ENCODE results near the gene MRPL20. TPM values are rescaled to one million over a fixed set of nuclear protein-coding genes. Genes with fewer than 3 reads are reported as not detected.

The MRPL20 gene
- polyA plus RNA-seq, 1 donor (not counting 4 experiments of a cell fraction or from before 2014, with no cell fraction given): 133 TPM

DNA sequence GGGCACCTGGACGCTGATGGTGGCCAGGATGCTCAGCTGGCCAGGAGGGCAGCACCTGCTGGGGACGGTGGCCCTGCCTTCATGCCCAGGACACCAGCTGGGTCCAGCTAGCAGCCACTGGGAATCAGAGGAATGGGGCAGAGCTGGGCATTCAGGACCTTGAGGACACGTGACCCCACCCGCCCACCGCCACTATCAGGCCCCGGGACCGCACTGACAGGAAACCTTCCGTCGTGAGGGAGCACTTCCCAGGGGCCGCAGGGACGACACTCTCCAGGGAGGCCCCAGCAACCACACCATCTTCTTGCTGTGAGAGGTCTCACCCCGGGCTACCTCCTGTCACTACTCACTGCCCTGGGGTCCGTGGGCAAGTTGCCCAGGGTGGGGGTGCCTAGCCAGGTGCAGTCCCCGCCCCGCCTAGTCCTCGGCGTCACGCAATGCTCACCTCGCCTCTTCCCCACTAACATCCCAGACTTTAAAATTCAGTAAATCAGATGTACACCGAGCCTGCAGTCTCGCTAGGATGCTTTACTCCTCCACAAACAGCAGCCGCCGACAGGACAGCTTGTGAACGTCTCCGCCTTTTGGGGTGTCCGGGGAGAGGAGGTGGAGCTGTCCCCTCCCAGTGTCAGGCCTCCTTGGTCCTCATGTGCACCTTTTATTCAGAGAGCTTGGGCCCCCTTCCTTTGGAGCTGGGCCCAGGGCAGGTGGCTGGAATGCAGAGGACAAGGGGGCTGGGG is 33.3 kb upstream of the MRPL20 start:
- no peak overlapping the region for H3K4me3 ChIP-seq (ENCODE audit: control insufficient read depth in 2 of 3, extremely low read depth in 1 of 3, insufficient read depth in 2 of 3, low read depth in 1 of 3, low read length in 3 of 3)
- FAIRE-seq: no peak
- dilution Hi-C loops (cut with MboI; ENCODE audit: extremely low pct_ligation_motif_present, low sequenced_read_pairs): no loop called here
- no peak overlapping the region for H3K9ac ChIP-seq (ENCODE audit: control insufficient read depth, extremely low read depth, insufficient read depth, low read length)
- DNase-seq (ENCODE audit: low read depth, low spot score): no peak
- no peak for TF ChIP-seq EZH2 (IDR thresholded peaks at IDR 0.05; ENCODE audit: low read length)
- TF ChIP-seq, protein P1, sequence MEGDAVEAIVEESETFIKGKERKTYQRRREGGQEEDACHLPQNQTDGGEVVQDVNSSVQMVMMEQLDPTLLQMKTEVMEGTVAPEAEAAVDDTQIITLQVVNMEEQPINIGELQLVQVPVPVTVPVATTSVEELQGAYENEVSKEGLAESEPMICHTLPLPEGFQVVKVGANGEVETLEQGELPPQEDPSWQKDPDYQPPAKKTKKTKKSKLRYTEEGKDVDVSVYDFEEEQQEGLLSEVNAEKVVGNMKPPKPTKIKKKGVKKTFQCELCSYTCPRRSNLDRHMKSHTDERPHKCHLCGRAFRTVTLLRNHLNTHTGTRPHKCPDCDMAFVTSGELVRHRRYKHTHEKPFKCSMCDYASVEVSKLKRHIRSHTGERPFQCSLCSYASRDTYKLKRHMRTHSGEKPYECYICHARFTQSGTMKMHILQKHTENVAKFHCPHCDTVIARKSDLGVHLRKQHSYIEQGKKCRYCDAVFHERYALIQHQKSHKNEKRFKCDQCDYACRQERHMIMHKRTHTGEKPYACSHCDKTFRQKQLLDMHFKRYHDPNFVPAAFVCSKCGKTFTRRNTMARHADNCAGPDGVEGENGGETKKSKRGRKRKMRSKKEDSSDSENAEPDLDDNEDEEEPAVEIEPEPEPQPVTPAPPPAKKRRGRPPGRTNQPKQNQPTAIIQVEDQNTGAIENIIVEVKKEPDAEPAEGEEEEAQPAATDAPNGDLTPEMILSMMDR (optimal IDR thresholded peaks at IDR 0.05 in 1 of 3, IDR thresholded peaks at IDR 0.05 in 1 of 3, conservative IDR thresholded peaks at IDR 0.05 in 1 of 3; ENCODE audit: extremely low read depth in 1 of 3, insufficient read depth in 2 of 3, low read length in 3 of 3): no peak
- H3K27me3 ChIP-seq (ENCODE audit: control insufficient read depth, extremely low read depth, insufficient read depth, low read length): no peaks in the 10 kb centered on the region
- no peaks in the 10 kb centered on the region for H3K9me3 ChIP-seq (ENCODE audit: control insufficient read depth, low read depth, low read length)
- no peak overlapping the region for H3K4me2 ChIP-seq (ENCODE audit: control insufficient read depth, extremely low read depth, insufficient read depth, low read depth, low read length)
- no peaks in the 10 kb centered on the region for H3K79me2 ChIP-seq (ENCODE audit: control insufficient read depth, insufficient read depth, low read length)
- no peak overlapping the region for H2AFZ ChIP-seq (ENCODE audit: control insufficient read depth, low read length)
- H3K4me1 ChIP-seq (ENCODE audit: control insufficient read depth, extremely low read depth, insufficient read depth, low read length): peaks cover 5% of the 10 kb centered on the region
- no peaks in the 10 kb centered on the region for H3K36me3 ChIP-seq (ENCODE audit: control insufficient read depth in 2 of 2, extremely low read depth in 1 of 2, insufficient read depth in 2 of 2, low read length in 2 of 2)
- H4K20me1 ChIP-seq (ENCODE audit: control insufficient read depth, extremely low read depth, insufficient read depth, low read length): peaks cover 2% of the 10 kb centered on the region
- H3K9me1 ChIP-seq (ENCODE audit: control insufficient read depth, extremely low read depth, insufficient read depth, low read length): no peaks in the 10 kb centered on the region
- no peak overlapping the region for H3K27ac ChIP-seq (ENCODE audit: control insufficient read depth, insufficient read depth, low read length)

DNA sequence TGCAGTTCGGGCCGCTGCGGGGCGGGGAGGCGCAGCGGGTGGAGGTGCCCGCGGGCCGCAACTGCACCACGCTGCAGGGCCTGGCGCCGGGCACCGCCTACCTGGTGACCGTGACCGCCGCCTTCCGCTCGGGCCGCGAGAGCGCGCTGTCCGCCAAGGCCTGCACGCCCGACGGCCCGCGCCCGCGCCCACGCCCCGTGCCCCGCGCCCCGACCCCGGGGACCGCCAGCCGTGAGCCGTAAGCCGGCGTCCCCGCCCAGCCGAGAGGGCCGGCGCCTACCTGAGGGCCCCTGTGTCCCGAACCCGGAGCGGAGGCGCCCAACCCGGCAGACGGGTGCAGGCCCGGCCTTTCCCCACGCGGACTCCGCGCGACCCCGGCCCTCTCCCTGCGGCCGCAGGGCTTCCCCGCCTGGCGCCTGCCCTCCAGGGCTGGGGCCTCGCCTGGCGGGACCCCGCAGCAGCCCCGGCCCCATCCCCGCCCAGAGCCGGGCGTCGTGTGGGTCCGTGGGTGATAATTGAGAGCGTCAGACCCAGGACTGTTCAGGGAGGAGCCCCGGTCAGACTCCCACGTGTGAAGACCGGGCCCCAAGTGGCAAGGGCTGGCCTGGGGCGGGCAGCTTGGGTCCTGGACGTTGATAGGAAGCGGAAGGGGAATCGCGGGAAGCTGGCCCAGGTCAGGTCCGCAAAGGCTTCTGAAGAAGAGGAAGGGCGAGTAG is 32.6 kb upstream of the MRPL20 start:
- H3K4me3 ChIP-seq (ENCODE audit: control insufficient read depth in 2 of 3, extremely low read depth in 1 of 3, insufficient read depth in 2 of 3, low read depth in 1 of 3, low read length in 3 of 3): no peak overlapping the region
- no peaks in the 10 kb centered on the region for H3K9me3 ChIP-seq (ENCODE audit: control insufficient read depth, low read depth, low read length)
- peaks cover 2% of the 10 kb centered on the region for H4K20me1 ChIP-seq (ENCODE audit: control insufficient read depth, extremely low read depth, insufficient read depth, low read length)
- no peak overlapping the region for H3K4me2 ChIP-seq (ENCODE audit: control insufficient read depth, extremely low read depth, insufficient read depth, low read depth, low read length)
- peaks cover 9% of the 10 kb centered on the region for H3K4me1 ChIP-seq (ENCODE audit: control insufficient read depth, extremely low read depth, insufficient read depth, low read length)
- H3K9me1 ChIP-seq (ENCODE audit: control insufficient read depth, extremely low read depth, insufficient read depth, low read length): no peaks in the 10 kb centered on the region
- no peak for TF ChIP-seq EZH2 (IDR thresholded peaks at IDR 0.05; ENCODE audit: low read length)
- TF ChIP-seq, protein P1 (optimal IDR thresholded peaks at IDR 0.05 in 1 of 3, IDR thresholded peaks at IDR 0.05 in 1 of 3, conservative IDR thresholded peaks at IDR 0.05 in 1 of 3; ENCODE audit: extremely low read depth in 1 of 3, insufficient read depth in 2 of 3, low read length in 3 of 3): no peak
- no peak overlapping the region for H3K9ac ChIP-seq (ENCODE audit: control insufficient read depth, extremely low read depth, insufficient read depth, low read length)
- H3K27ac ChIP-seq (ENCODE audit: control insufficient read depth, insufficient read depth, low read length): no peak overlapping the region
- dilution Hi-C loops (cut with MboI; ENCODE audit: extremely low pct_ligation_motif_present, low sequenced_read_pairs): no loop called here
- DNase-seq (ENCODE audit: low read depth, low spot score): no peak
- H3K36me3 ChIP-seq (ENCODE audit: control insufficient read depth in 2 of 2, extremely low read depth in 1 of 2, insufficient read depth in 2 of 2, low read length in 2 of 2): no peaks in the 10 kb centered on the region
- no peak overlapping the region for H2AFZ ChIP-seq (ENCODE audit: control insufficient read depth, low read length)
- FAIRE-seq: no peak
- no peaks in the 10 kb centered on the region for H3K79me2 ChIP-seq (ENCODE audit: control insufficient read depth, insufficient read depth, low read length)
- no peaks in the 10 kb centered on the region for H3K27me3 ChIP-seq (ENCODE audit: control insufficient read depth, extremely low read depth, insufficient read depth, low read length)

Measured in keratinocyte (primary cell).